ENCODE measurements around the gene GRM8. TPM values are rescaled to one million over a fixed set of nuclear protein-coding genes. Genes with fewer than 3 reads are reported as not detected.
A peak's percentile ranks its signal among the peaks of the same experiment; 100 is the strongest.

GRM8 gene
- total RNA-seq, 1 experiment from 2014 or later, result not detected

GRCh38 chr7:126533715-126534114 is 719.0 kb downstream of the GRM8 start:
- no peaks in the 10 kb centered on the region for H3K9me3 ChIP-seq (ENCODE audit: control insufficient read depth, insufficient read depth, low read depth, low read length)
- no peak for TF ChIP-seq POLR2AphosphoS5 (IDR thresholded peaks at IDR 0.05; ENCODE audit: low read depth, low read length)
- TF ChIP-seq SIN3A (IDR thresholded peaks at IDR 0.05; ENCODE audit: borderline replicate concordance, insufficient read depth, low read depth, low read length), result no peak
- no peak for TF ChIP-seq CTCF (IDR thresholded peaks at IDR 0.05)
- no peak for TF ChIP-seq TCF7L2 (IDR thresholded peaks at IDR 0.05; ENCODE audit: low read depth, low read length)
- TF ChIP-seq, protein P1, sequence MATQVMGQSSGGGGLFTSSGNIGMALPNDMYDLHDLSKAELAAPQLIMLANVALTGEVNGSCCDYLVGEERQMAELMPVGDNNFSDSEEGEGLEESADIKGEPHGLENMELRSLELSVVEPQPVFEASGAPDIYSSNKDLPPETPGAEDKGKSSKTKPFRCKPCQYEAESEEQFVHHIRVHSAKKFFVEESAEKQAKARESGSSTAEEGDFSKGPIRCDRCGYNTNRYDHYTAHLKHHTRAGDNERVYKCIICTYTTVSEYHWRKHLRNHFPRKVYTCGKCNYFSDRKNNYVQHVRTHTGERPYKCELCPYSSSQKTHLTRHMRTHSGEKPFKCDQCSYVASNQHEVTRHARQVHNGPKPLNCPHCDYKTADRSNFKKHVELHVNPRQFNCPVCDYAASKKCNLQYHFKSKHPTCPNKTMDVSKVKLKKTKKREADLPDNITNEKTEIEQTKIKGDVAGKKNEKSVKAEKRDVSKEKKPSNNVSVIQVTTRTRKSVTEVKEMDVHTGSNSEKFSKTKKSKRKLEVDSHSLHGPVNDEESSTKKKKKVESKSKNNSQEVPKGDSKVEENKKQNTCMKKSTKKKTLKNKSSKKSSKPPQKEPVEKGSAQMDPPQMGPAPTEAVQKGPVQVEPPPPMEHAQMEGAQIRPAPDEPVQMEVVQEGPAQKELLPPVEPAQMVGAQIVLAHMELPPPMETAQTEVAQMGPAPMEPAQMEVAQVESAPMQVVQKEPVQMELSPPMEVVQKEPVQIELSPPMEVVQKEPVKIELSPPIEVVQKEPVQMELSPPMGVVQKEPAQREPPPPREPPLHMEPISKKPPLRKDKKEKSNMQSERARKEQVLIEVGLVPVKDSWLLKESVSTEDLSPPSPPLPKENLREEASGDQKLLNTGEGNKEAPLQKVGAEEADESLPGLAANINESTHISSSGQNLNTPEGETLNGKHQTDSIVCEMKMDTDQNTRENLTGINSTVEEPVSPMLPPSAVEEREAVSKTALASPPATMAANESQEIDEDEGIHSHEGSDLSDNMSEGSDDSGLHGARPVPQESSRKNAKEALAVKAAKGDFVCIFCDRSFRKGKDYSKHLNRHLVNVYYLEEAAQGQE (IDR thresholded peaks at IDR 0.05; ENCODE audit: insufficient read depth in 1 of 2, low read depth in 2 of 2, low read length in 1 of 2), result no peak
- POLR2A ChIA-PET, result no interaction called here
- CTCF ChIA-PET, result no interaction called here
- no TSS peak for BruUV-seq (replicated peaks)
- DNase-seq (ENCODE audit: low read depth, low spot score), result no peak
- intact Hi-C loops (cut with micrococcal nuclease; ENCODE audit: unreplicated experiment) (no loop called here), in situ Hi-C loops (cut with HindIII; ENCODE audit: low pct_unique_long_range_greater_than_20kb, low sequenced_read_pairs) (no loop called here)
- no peaks in the 10 kb centered on the region for H3K4me1 ChIP-seq (ENCODE audit: control insufficient read depth, insufficient read depth, low read length)
- no peak overlapping the region for H3K4me3 ChIP-seq (ENCODE audit: low read depth in 2 of 2, low read length in 2 of 2)
- no peaks in the 10 kb centered on the region for H3K36me3 ChIP-seq (ENCODE audit: control insufficient read depth, insufficient read depth, low read length)
- H3K27ac ChIP-seq (ENCODE audit: low read length), result no peak overlapping the region
- no peak for ATAC-seq
- H3K27me3 ChIP-seq (ENCODE audit: control insufficient read depth, insufficient read depth, low read length), result no peaks in the 10 kb centered on the region

DNA sequence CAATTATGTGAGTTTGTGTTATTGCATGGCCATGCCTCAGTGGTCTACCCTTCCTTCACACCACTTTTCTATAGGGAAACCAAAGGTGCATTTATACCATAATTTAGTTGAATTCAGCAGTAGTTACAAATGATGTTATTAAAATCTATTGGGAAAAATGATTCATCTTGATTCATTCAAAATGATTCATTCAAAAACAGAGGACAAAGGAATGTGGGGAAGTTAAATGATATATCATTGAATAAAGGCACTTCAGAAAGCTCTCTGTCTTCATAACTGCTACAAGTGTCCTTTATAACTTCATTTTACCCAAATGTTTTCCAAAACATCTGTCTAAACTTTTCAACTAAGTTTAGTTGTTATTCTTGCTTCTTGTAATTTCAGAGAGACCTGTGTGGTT is 722.9 kb downstream of the GRM8 start:
- Histone ChIP-seq H3K9me3 (ENCODE audit: control insufficient read depth, insufficient read depth, low read depth, low read length) (no peaks in the 10 kb centered on the region), H3K4me3 (ENCODE audit: low read depth in 2 of 2, low read length in 2 of 2) (no peak overlapping the region), H3K4me1 (ENCODE audit: control insufficient read depth, insufficient read depth, low read length) (no peaks in the 10 kb centered on the region), H3K36me3 (ENCODE audit: control insufficient read depth, insufficient read depth, low read length) (no peaks in the 10 kb centered on the region), H3K27me3 (ENCODE audit: control insufficient read depth, insufficient read depth, low read length) (no peaks in the 10 kb centered on the region), H3K27ac (ENCODE audit: low read length) (no peak overlapping the region)
- ATAC-seq (no peak), DNase-seq (ENCODE audit: low read depth, low spot score) (peak; percentile 10)
- CTCF ChIA-PET, result no interaction called here
- TF ChIP-seq CTCF (IDR thresholded peaks at IDR 0.05) (no peak), TCF7L2 (IDR thresholded peaks at IDR 0.05; ENCODE audit: low read depth, low read length) (no peak), SIN3A (IDR thresholded peaks at IDR 0.05; ENCODE audit: borderline replicate concordance, insufficient read depth, low read depth, low read length) (no peak), POLR2AphosphoS5 (IDR thresholded peaks at IDR 0.05; ENCODE audit: low read depth, low read length) (no peak)
- TF ChIP-seq, protein P1 (IDR thresholded peaks at IDR 0.05; ENCODE audit: insufficient read depth in 1 of 2, low read depth in 2 of 2, low read length in 1 of 2), result no peak
- BruUV-seq (replicated peaks), result no TSS peak
- in situ Hi-C loops (cut with HindIII; ENCODE audit: low pct_unique_long_range_greater_than_20kb, low sequenced_read_pairs) (no loop called here), intact Hi-C loops (cut with micrococcal nuclease; ENCODE audit: unreplicated experiment) (no loop called here)
- POLR2A ChIA-PET, result no interaction called here
